DND-41 (cell line): ENCODE results near the gene FAN1.

Source experiments
- ATAC-seq: fragments of 200-7000 bp; cut with Tn5 transposase; 3 replicates; pipeline ENCODE4 v1.9.1; 2021; ENCODE audit warnings: low read depth; ENCODE audit not compliant: insufficient read depth
- DNase-seq: peaks from one replicate; pipeline ENCODE4 v3.0.0-alpha.2; 2020
- H2AFZ ChIP-seq: 2 replicates; pipeline ENCODE4 v1.6.0; 2012; ENCODE audit warnings: low read depth, low read length
- H3K27ac ChIP-seq: 2 replicates; pipeline ENCODE4 v1.5.1; 2012; ENCODE audit warnings: low read length, inconsistent platforms
- H3K27me3 ChIP-seq: fragments of 200-600 bp; sonication (generic); 2 replicates; pipeline ENCODE4 v1.6.0; 2012; ENCODE audit warnings: low read length, mild to moderate bottlenecking, inconsistent platforms; ENCODE audit not compliant: insufficient read depth, poor library complexity
- H3K36me3 ChIP-seq: 2 replicates; pipeline ENCODE4 v1.5.1; 2012; ENCODE audit warnings: low read length, inconsistent platforms; ENCODE audit not compliant: insufficient read depth
- H3K4me1 ChIP-seq: 2 replicates; pipeline ENCODE4 v1.5.1; 2012; ENCODE audit warnings: mild to moderate bottlenecking, low read length; ENCODE audit not compliant: insufficient read depth
- H3K4me2 ChIP-seq: 2 replicates; pipeline ENCODE4 v1.6.0; 2012; ENCODE audit warnings: mild to moderate bottlenecking, moderate library complexity, low read length, inconsistent platforms; ENCODE audit not compliant: insufficient read depth
- H3K4me3 ChIP-seq, 2 experiments: fragments of 200-600 bp in 1 of 2; shearing (Covaris generic) in 1 of 2; 2 replicates each; pipeline ENCODE4 v1.5.1; 2012 to 2016; ENCODE audit warnings: inconsistent platforms in 2 of 2, low read length in 2 of 2, mild to moderate bottlenecking in 2 of 2, low read depth in 1 of 2, moderate library complexity in 1 of 2
- H3K79me2 ChIP-seq: 2 replicates; pipeline ENCODE4 v1.6.0; 2012; ENCODE audit warnings: low read length, inconsistent platforms; ENCODE audit not compliant: insufficient read depth
- H3K9ac ChIP-seq: 2 replicates; pipeline ENCODE4 v1.6.0; 2012; ENCODE audit warnings: low read depth, mild to moderate bottlenecking, inconsistent platforms, low read length, moderate library complexity
- H3K9me3 ChIP-seq: 2 replicates; pipeline ENCODE4 v1.5.1; 2012; ENCODE audit warnings: low read length, moderate library complexity, mild to moderate bottlenecking, inconsistent platforms; ENCODE audit not compliant: insufficient read depth, severe bottlenecking
- H4K20me1 ChIP-seq: 2 replicates; pipeline ENCODE4 v1.6.0; 2012; ENCODE audit warnings: low read length; ENCODE audit not compliant: insufficient read depth
- CTCF ChIP-seq: IDR thresholded peaks from 2 replicates; pipeline ENCODE4 v1.5.1; 2012; ENCODE audit warnings: borderline replicate concordance, low read length, moderate library complexity, mild to moderate bottlenecking; ENCODE audit not compliant: poor library complexity, severe bottlenecking; ENCODE audit errors: extremely low read depth
- EZH2 ChIP-seq: IDR thresholded peaks from 3 replicates; pipeline ENCODE4 v1.6.1; 2012; ENCODE audit warnings: borderline replicate concordance, low read depth, mild to moderate bottlenecking, moderate library complexity, low read length, inconsistent platforms; ENCODE audit not compliant: severe bottlenecking

Gene FAN1

GRCh38 chr15:30992249-30992864 is 88.6 kb downstream of the FAN1 start:
- Histone ChIP-seq H2AFZ (peak overlapping the region; percentile 99), H3K4me3 (peak overlapping the region; percentile 98 to 100; a peak in 3 of 4 replicates), H3K4me2 (peak overlapping the region; percentile 95), H3K9ac (peak overlapping the region; percentile 94), H3K27ac (peak overlapping the region; percentile 86), H3K79me2 (peaks cover 25% of the 10 kb centered on the region), H3K9me3 (no peaks in the 10 kb centered on the region), H3K27me3 (no peaks in the 10 kb centered on the region), H4K20me1 (peaks cover 4% of the 10 kb centered on the region; the same call in 1 of the 2 replicates), H3K4me1 (peaks cover 32% of the 10 kb centered on the region), H3K36me3 (peaks cover 4% of the 10 kb centered on the region)
- TF ChIP-seq CTCF: peak; percentile 3
- TF ChIP-seq EZH2: no peak
- peak; percentile 6 for DNase-seq
- ATAC-seq: no peak
